ENCODE measurements around the gene DNAJB11. TPM values are rescaled to one million over a fixed set of nuclear protein-coding genes. Genes with fewer than 3 reads are reported as not detected.

DNAJB11 gene
- total RNA-seq, 1 donor from 2014 or later, result 24.5 TPM

DNA sequence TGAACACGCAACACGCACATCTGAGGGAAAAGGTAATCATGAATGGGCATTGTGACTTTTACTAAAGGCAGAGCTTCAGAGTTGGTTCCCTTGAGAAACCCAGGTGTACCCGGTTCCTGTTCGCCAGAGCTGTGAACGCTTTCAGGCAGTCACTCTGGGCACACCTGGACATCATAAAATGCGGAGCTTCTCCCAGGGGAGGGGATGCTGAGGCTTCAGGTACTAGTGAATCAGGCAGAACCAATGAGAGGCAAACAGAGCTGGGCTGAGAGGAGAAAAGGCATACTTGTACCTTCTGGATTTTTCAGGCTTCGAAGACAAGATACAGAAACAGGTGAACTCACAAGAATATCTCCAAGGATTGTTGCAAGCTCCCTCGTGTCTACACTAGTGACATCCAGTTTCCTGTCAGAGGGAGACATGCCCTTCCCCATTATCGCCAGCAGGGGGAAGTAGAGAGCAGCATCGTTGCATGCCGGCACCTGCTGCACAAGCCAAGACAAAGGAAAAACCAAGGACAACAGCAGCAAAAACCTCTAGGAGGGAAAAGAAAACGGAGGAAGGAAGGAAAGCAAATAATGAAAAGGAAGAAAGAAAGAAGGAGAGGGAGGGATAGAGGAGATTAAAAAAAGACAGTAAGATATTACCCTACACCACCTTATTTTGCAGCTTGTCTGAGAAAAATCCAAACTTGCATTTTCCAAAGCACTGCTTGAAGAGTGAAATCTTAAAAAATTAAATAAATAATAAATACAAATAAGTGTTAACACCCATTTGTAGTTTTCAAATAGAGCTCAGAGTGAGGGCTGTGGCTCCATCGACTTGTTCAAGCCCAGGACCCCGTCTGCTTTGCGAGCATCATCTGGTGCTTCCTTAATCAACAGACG is 44.3 kb downstream of the DNAJB11 start:
- Histone ChIP-seq H3K36me3 (ENCODE audit: control insufficient read depth in 3 of 3, insufficient read depth in 3 of 3, low read length in 3 of 3) (no peaks in the 10 kb centered on the region), H3K9ac (ENCODE audit: low read depth in 1 of 3, low read length in 3 of 3) (no peak overlapping the region), H3K27me3 (ENCODE audit: control insufficient read depth in 3 of 3, insufficient read depth in 3 of 3, low read length in 3 of 3) (peaks cover 18 to 29% (median 26%) of the 10 kb centered on the region in 3 donors), H3K27ac (ENCODE audit: low read depth, low read length) (no peak overlapping the region), H3K4me3 (ENCODE audit: low read length in 3 of 3) (no peak overlapping the region), H3K9me3 (ENCODE audit: control insufficient read depth in 3 of 3, low read length in 3 of 3) (no peaks in the 10 kb centered on the region), H3K4me1 (ENCODE audit: control insufficient read depth in 3 of 3, insufficient read depth in 3 of 3, low read length in 3 of 3) (peaks cover 5 to 8% (median 7%) of the 10 kb centered on the region in 3 donors)

DNA sequence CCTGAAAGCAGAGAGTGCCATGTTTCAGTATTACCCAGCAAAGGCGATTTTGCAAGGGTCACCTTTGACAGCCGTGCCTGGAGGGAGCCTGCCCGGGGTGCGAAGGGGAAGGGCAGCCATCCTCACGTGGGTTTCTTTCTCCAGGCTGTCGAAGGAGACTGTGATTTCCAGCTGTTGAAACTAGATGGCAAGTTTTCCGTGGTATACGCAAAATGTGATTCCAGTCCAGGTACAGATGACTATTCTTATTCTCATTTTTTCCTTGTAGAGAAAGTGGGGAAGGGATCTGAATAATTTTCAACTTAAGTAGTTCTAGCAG is 45.7 kb downstream of the DNAJB11 start:
- peaks cover 23 to 37% (median 33%) of the 10 kb centered on the region in 3 donors for H3K27me3 ChIP-seq (ENCODE audit: control insufficient read depth in 3 of 3, insufficient read depth in 3 of 3, low read length in 3 of 3)
- no peaks in the 10 kb centered on the region for H3K36me3 ChIP-seq (ENCODE audit: control insufficient read depth in 3 of 3, insufficient read depth in 3 of 3, low read length in 3 of 3)

DNA sequence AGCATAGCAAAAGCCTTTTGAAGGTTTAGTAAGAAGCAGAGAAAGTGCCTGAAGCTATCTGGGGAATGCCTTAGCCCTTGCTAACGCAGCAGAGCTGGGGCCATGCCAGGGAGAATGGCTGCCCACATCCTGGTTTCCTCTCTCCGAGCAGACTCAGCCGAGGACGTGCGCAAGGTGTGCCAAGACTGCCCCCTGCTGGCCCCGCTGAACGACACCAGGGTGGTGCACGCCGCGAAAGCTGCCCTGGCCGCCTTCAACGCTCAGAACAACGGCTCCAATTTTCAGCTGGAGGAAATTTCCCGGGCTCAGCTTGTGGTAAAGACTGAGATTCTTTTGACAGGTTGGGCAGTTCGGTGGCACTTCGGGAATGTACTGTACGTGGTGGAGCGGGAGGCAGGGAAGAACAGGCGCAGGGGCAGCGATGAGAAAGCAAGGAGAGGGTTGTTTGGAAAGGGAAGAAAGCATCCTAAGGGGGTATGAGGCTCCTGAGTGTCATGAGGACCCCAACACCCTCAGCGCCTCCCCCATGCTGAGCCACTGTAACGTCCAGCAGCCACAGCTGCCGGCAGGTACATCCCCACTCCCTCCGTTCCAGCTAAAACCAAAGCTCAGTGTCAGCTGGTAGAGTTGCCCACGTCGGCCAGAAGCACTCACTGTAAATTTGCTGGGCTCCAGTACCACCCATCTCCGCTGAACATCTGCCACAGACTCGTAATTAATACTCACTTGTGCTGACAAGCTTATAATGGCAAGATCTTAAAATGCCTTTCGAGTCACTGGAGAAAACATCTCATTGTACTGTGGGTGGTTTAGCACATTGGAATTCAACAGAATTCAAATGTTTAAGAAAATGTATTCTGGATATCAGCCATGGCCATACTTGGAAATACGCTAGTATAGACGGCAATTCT is 46.8 kb downstream of the DNAJB11 start:
- Histone ChIP-seq H3K9ac (ENCODE audit: low read depth in 1 of 3, low read length in 3 of 3) (peak overlapping the region in 1 of 3 donors; percentile 25), H3K36me3 (ENCODE audit: control insufficient read depth in 3 of 3, insufficient read depth in 3 of 3, low read length in 3 of 3) (no peaks in the 10 kb centered on the region), H3K27me3 (ENCODE audit: control insufficient read depth in 3 of 3, insufficient read depth in 3 of 3, low read length in 3 of 3) (peaks cover 23 to 35% (median 30%) of the 10 kb centered on the region in 3 donors), H3K9me3 (ENCODE audit: control insufficient read depth in 3 of 3, low read length in 3 of 3) (no peaks in the 10 kb centered on the region), H3K4me3 (ENCODE audit: low read length in 3 of 3) (peak overlapping the region in 1 of 3 donors; percentile 31), H3K27ac (ENCODE audit: low read depth, low read length) (no peak overlapping the region), H3K4me1 (ENCODE audit: control insufficient read depth in 3 of 3, insufficient read depth in 3 of 3, low read length in 3 of 3) (peaks cover 5 to 8% (median 7%) of the 10 kb centered on the region in 3 donors)

More for the DNA sequence above, 45.7 kb downstream of the DNAJB11 start:
- H3K4me3 ChIP-seq (ENCODE audit: low read length in 3 of 3), result no peak overlapping the region
- H3K4me1 ChIP-seq (ENCODE audit: control insufficient read depth in 3 of 3, insufficient read depth in 3 of 3, low read length in 3 of 3), result peaks cover 5 to 8% (median 7%) of the 10 kb centered on the region in 3 donors
- H3K9ac ChIP-seq (ENCODE audit: low read depth in 1 of 3, low read length in 3 of 3), result no peak overlapping the region
- no peaks in the 10 kb centered on the region for H3K9me3 ChIP-seq (ENCODE audit: control insufficient read depth in 3 of 3, low read length in 3 of 3)
- no peak overlapping the region for H3K27ac ChIP-seq (ENCODE audit: low read depth, low read length)

DNA sequence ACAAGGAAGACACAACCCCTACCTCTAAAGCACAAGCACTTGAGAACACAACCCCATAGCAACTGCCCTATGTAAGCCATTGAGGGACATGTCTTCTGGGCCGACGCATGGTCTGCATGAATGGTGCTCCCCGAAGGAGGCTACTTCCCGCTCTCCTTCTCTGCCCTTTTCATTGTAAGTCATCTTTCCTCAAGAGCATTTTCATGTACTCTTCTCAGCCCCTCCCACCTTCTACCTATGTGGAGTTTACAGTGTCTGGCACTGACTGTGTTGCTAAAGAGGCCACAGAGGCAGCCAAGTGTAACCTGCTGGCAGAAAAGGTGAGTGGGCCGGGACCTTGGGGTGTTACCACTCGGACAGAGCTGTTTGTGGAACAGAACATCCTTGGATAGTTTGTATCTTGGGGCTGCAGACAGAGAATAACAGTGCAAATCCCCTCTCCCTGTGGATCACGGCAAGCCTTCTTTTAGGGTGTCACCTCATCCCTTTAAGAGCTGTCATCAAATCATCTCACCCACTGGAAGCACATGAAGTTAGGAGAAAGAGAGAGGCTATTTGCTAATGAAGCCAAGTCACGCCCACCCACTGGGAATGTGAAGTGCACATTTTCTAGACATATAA is 47.9 kb downstream of the DNAJB11 start:
- H3K9ac ChIP-seq (ENCODE audit: low read depth in 1 of 3, low read length in 3 of 3), result no peak overlapping the region
- no peaks in the 10 kb centered on the region for H3K9me3 ChIP-seq (ENCODE audit: control insufficient read depth in 3 of 3, low read length in 3 of 3)
- H3K4me1 ChIP-seq (ENCODE audit: control insufficient read depth in 3 of 3, insufficient read depth in 3 of 3, low read length in 3 of 3), result peaks cover 5 to 8% (median 7%) of the 10 kb centered on the region in 3 donors
- H3K4me3 ChIP-seq (ENCODE audit: low read length in 3 of 3), result no peak overlapping the region
- H3K27ac ChIP-seq (ENCODE audit: low read depth, low read length), result no peak overlapping the region
- peaks cover 23 to 34% (median 28%) of the 10 kb centered on the region in 3 donors for H3K27me3 ChIP-seq (ENCODE audit: control insufficient read depth in 3 of 3, insufficient read depth in 3 of 3, low read length in 3 of 3)
- no peaks in the 10 kb centered on the region for H3K36me3 ChIP-seq (ENCODE audit: control insufficient read depth in 3 of 3, insufficient read depth in 3 of 3, low read length in 3 of 3)

GRCh38 chr3:186619787-186620212 is 49.3 kb downstream of the DNAJB11 start:
- H3K4me1 ChIP-seq (ENCODE audit: control insufficient read depth in 3 of 3, insufficient read depth in 3 of 3, low read length in 3 of 3), result peaks cover 5 to 8% (median 7%) of the 10 kb centered on the region in 3 donors
- no peaks in the 10 kb centered on the region for H3K9me3 ChIP-seq (ENCODE audit: control insufficient read depth in 3 of 3, low read length in 3 of 3)
- no peak overlapping the region for H3K9ac ChIP-seq (ENCODE audit: low read depth in 1 of 3, low read length in 3 of 3)
- H3K36me3 ChIP-seq (ENCODE audit: control insufficient read depth in 3 of 3, insufficient read depth in 3 of 3, low read length in 3 of 3), result no peaks in the 10 kb centered on the region
- H3K4me3 ChIP-seq (ENCODE audit: low read length in 3 of 3), result no peak overlapping the region
- H3K27ac ChIP-seq (ENCODE audit: low read depth, low read length), result no peak overlapping the region
- peaks cover 18 to 34% (median 28%) of the 10 kb centered on the region in 3 donors for H3K27me3 ChIP-seq (ENCODE audit: control insufficient read depth in 3 of 3, insufficient read depth in 3 of 3, low read length in 3 of 3)

DNA sequence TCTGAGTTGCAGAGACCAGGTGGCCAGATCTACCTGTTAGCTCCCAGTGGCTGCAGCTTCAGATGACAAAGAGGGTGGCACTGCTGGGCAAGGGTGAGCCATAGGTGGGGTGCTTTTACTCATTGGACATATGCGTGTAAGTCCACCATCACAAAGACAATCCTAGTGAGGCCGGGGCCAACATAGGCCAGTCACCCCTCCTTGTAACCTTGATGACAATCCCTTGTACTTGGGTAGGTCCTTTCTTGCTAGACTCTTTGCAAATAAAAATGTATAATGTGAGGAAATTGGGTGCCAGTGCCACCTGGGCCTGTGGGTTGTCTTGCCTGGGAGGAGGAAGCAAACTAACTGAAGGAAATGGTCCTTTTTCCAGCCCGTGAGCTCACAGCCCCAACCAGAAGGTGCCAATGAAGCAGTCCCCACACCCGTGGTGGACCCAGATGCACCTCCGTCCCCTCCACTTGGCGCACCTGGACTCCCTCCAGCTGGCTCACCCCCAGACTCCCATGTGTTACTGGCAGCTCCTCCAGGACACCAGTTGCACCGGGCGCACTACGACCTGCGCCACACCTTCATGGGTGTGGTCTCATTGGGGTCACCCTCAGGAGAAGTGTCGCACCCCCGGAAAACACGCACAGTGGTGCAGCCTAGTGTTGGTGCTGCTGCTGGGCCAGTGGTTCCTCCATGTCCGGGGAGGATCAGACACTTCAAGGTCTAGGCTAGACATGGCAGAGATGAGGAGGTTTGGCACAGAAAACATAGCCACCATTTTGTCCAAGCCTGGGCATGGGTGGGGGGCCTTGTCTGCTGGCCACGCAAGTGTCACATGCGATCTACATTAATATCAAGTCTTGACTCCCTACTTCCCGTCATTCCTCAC is 49.9 kb downstream of the DNAJB11 start:
- H3K4me1 ChIP-seq (ENCODE audit: control insufficient read depth in 3 of 3, insufficient read depth in 3 of 3, low read length in 3 of 3), result peaks cover 5 to 8% (median 7%) of the 10 kb centered on the region in 3 donors
- H3K27ac ChIP-seq (ENCODE audit: low read depth, low read length), result no peak overlapping the region
- peaks cover 18 to 32% (median 27%) of the 10 kb centered on the region in 3 donors for H3K27me3 ChIP-seq (ENCODE audit: control insufficient read depth in 3 of 3, insufficient read depth in 3 of 3, low read length in 3 of 3)
- no peak overlapping the region for H3K4me3 ChIP-seq (ENCODE audit: low read length in 3 of 3)
- no peaks in the 10 kb centered on the region for H3K9me3 ChIP-seq (ENCODE audit: control insufficient read depth in 3 of 3, low read length in 3 of 3)
- no peaks in the 10 kb centered on the region for H3K36me3 ChIP-seq (ENCODE audit: control insufficient read depth in 3 of 3, insufficient read depth in 3 of 3, low read length in 3 of 3)
- H3K9ac ChIP-seq (ENCODE audit: low read depth in 1 of 3, low read length in 3 of 3), result no peak overlapping the region

DNA sequence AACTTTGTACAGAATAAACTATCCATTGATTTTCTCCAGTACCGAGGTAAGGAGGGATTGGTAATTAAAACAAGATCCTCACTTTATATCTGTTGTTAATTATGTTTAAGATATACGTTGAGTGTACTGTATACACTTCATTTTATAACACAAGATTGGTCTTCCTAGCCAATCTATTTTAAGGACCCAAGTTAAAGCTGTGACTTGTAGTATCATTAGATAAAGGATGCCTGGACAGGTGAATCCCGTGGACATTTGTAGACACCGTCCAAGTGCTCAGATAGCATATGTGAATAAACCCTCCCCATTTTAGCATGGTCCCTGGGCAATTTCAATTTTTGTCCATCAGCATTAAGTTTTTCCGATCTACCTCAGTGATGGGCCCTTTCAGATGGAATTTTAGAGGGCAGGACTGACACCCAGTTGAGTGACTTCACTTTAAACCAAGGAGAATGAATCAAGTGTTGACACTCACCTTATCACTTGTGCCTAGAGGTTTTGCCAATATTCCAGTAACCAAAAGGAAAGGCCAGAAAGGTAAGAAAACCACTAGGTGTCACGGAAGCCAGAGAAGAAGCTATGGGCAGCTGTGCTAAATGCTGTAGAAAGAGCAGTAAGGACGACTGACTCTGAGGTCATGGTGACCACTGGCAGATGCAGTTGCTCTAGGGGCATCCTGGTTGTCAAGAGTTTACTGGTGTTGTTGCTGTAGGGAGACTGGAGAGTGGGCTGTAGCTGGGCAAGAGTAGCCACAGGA is 51.6 kb downstream of the DNAJB11 start:
- H3K4me1 ChIP-seq (ENCODE audit: control insufficient read depth in 3 of 3, insufficient read depth in 3 of 3, low read length in 3 of 3), result peaks cover 3 to 6% (median 4%) of the 10 kb centered on the region in 3 donors
- no peak overlapping the region for H3K9ac ChIP-seq (ENCODE audit: low read depth in 1 of 3, low read length in 3 of 3)
- H3K4me3 ChIP-seq (ENCODE audit: low read length in 3 of 3), result no peak overlapping the region
- H3K36me3 ChIP-seq (ENCODE audit: control insufficient read depth in 3 of 3, insufficient read depth in 3 of 3, low read length in 3 of 3), result no peaks in the 10 kb centered on the region
- H3K9me3 ChIP-seq (ENCODE audit: control insufficient read depth in 3 of 3, low read length in 3 of 3), result no peaks in the 10 kb centered on the region
- H3K27ac ChIP-seq (ENCODE audit: low read depth, low read length), result no peak overlapping the region
- H3K27me3 ChIP-seq (ENCODE audit: control insufficient read depth in 3 of 3, insufficient read depth in 3 of 3, low read length in 3 of 3), result peaks cover 17 to 26% (median 26%) of the 10 kb centered on the region in 3 donors

GRCh38 chr3:186622651-186623310 is 52.3 kb downstream of the DNAJB11 start:
- Histone ChIP-seq H3K27ac (ENCODE audit: low read depth, low read length) (no peak overlapping the region), H3K4me1 (ENCODE audit: control insufficient read depth in 3 of 3, insufficient read depth in 3 of 3, low read length in 3 of 3) (no peaks in the 10 kb centered on the region), H3K9me3 (ENCODE audit: control insufficient read depth in 3 of 3, low read length in 3 of 3) (no peaks in the 10 kb centered on the region), H3K9ac (ENCODE audit: low read depth in 1 of 3, low read length in 3 of 3) (no peak overlapping the region), H3K36me3 (ENCODE audit: control insufficient read depth in 3 of 3, insufficient read depth in 3 of 3, low read length in 3 of 3) (no peaks in the 10 kb centered on the region), H3K4me3 (ENCODE audit: low read length in 3 of 3) (no peak overlapping the region), H3K27me3 (ENCODE audit: control insufficient read depth in 3 of 3, insufficient read depth in 3 of 3, low read length in 3 of 3) (peaks cover 12 to 20% (median 19%) of the 10 kb centered on the region in 3 donors)
